ENCODE results near the gene ALKBH5.

The ALKBH5 gene

DNA sequence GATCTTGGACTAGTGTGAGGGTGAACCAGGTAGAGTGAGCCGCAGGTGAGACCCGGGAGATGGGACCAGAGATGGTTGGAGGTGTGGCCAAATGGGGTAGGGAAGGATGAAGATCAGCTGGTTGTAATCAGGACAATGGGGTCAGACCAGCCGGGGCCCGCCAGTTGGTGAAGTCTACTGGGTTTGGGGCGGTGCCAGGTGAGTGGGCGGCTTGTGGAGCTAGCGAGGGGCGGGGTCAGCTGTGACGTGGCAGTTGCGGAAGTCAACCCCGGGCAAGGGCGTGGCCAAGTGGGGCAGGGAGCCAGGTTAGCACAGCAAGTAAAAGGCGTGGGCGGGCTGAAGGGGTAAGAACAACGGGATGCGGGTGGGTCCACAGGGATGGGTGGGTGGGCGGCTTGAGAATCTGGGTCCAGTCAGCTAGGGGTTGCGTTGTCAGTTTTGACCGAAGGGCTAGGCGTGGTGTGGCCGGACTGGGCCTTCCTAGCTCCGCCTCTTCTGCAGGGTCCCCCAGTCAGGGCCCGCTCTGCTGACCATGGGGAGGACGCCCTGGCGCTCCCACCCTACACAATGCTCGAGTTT lies 25.5 kb upstream of the ALKBH5 start:
- DNase-seq (ENCODE audit: low spot score) = peak; percentile 78

DNA sequence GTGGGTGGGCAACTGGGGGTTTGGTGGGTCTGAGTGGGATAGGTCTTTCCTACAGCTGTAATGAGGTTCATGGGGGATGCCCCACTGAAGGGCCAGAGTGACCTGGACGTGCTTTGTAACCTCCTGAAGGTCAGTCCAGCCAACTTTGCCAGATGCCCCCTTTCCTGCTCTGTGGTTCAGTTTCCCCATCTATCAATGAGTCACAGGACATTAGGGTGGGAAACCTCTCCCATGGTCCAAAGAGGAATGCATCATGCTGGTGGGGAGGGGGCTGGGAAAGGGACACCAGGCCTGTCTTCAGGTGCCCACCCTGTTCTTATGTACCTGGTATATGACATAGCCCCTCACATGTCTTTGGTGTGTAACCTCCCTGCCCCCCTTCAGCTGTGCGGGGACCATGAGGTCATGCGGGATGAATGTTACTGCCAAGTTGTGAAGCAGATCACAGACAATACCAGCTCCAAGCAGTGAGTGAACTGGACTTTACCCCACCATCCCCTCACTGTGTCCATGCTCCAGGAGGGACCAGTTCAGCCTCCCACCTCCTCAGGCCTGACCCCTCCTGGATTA lies 24.0 kb upstream of the ALKBH5 start:
- peak; percentile 26 for DNase-seq (ENCODE audit: low spot score)

DNA sequence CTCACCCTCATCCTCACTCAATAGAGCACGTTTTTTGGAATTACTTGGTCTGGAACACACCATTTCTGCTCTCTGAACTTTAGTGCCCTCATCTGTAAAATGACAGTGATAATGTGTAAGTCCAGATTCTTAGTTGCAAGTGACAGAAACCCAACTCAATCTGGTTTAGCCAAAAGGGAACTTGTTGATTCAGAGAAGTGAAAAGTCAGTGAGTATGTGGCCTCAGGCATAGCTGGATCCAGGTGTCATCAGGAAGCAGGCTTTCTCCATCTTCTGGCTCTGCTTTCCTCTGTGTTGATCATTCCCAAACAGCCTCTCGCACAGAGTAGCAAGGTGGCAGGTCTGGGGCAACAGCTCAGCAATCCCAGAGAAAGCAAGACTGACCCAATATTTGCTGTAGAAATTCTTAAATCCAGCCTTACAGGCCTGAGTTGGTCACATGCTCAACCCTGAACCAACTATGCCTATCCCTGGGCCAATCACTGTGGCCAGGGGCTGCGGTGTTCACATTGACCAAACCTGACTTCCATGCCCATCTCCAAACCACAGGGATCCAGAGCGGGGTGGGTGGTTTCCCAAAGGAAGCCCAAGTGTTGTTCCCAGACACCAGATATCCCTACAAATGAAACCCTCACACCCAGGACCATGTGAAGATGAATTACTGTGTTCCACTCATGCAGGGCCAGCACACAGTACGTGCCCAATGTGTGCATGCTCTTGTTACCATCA lies 23.3 kb upstream of the ALKBH5 start:
- DNase-seq (ENCODE audit: low spot score) = no peak

DNA sequence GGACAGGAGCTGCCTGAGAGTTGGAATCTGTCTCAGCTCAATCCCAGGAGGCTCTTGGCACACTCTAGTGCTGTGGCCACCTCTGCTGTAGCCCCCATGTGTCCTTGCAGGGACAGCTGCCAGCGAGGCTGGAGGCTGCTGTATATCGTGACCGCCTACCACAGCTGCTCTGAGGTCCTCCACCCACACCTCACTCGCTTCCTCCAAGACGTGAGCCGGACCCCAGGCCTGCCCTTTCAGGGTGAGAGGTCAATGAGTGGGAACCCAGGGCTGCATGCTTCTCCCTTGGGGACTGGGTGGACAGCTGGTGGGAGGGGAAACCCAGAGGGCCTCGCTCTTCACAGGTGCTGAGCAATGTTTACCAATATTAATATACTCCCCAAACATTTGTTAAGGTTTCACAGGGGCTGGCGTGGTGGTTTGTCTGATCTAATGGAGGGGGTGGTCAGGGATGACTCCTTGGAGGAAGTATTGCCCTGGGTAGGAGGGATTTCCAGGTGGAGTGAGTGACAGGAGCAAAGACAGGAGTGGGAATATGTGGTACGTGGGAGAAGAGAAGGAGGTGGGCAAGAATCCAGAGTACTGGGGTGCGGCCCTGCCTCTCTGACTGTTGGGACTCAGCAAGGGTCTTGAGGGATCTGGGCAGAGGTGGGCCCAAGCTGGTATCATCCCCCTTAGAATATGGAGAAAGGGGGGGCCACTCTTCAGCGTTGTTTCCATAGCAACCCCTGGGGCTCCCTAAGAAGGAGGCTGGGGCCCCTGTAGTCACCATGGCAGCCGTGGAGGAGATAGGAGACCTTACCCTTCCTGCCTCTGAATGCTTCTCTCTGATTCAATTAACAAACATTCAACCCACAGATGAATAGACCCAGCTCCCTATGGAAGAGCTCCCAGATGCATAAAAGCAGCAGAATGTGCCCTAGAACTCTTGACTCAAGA lies 22.2 kb upstream of the ALKBH5 start:
- no peak for DNase-seq (ENCODE audit: low spot score)

DNA sequence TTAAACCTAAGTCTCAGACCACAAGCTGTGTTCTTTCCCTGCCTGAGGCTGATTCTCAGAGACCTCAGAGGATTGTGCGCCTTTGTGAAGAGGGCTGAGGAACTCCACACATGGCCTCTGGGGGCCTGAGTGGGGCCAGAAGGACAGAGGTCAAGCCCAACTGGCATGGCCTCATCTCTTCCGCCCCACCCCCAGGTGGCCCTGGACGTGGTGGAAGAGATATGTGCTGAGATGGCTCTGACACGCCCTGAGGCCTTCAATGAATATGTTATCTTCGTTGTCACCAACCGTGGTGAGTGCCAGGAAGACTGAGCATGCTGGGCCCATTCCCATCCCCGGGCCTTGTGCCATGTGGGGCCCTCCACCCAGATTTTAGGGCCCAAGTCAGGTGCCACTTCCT lies 20.1 kb upstream of the ALKBH5 start:
- no peak for DNase-seq (ENCODE audit: low spot score)

DNA sequence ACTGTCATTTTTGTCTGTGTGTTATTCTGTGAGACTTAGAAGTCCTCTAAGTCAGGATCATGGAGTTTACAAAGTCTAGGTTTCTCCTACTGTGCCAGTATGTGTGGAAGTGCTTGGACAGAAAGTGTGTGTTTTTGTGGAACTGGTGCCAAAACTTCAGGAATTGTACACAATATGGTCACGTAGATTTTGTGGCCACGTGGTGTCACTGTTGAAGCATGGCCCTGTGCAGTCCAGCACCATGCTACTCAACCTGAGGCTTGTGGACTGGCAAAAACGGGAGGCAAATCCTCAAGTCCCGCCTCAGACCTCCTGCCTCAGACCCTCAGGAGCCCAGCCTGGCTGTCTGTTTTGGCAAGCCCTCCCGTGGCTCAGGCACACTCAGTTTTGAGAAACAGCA lies 16.7 kb upstream of the ALKBH5 start:
- no peak for DNase-seq (ENCODE audit: low spot score)

DNA sequence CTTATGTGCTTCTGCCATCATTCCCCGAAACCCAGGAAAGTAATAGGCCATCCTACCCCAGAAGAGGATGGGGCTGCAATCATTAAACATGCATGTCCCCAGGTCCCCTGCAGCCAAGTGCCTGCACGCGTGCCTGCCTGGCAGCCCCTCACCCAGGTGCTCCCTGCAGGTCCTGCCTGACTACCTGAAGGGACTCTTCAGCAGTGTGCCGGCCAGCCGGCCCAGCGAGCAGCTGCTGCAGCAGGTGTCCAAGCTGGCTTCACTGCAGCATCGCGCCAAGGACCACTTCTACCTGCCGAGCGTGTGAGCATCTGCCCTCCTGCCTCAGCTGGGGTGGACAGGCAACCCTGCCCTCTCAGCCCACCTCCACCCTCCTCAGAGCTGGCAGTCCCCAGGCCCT lies 16.2 kb upstream of the ALKBH5 start:
- DNase-seq (ENCODE audit: low spot score) = no peak

DNA sequence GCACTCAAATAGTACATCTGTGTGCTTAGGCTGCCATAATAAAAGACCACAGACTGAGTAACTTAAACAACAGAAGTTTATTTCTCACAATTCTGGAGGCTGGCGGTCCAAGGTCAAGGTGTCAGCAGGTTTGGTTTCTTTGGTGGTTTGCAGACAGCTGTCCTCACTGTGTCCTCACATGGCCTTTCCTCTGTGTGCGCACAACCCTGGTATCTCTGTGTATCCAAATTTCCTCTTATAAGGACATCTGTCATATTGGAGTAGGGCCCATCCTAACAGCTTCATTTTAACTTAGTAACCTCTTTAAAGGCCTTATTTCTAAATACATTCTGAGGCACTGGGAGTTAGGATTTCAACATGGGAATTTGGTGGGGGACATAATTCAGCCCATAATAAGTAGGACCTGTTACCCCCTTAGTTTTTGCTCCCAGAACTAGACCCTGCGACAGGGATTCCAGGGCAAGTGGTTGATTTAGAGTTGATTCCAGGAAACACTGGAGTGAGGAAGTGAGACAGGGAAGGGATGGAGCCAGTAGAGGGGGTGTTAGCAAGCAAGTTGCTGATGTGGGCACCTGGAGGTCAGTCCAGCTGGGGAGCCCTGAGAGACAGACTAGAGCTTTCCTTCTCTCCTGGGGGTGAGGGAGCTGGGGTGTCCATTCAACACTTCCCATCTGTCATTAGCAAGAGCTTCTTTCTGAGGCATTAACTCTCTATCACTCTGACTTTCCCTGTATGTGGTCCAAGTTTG lies 10.9 kb upstream of the ALKBH5 start:
- no peak for DNase-seq (ENCODE audit: low spot score)

DNA sequence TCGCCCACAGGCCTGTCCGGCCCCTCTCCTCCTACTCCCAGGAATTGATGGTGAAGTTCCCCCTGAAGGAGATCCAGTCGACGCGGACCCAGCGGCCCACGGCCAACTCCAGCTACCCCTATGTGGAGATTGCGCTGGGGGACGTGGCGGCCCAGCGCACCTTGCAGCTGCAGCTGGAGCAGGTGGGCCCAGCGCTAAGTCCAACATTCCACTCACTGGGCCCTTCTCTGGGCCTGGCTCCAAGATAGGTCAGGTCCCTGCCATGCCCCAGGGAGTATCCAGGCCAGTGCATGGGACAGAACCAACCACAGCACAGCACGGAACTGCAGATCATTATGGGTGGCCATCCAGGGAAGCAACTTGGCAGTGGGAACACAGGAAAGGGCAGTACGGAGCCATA lies 9.9 kb upstream of the ALKBH5 start:
- no peak for DNase-seq (ENCODE audit: low spot score)

DNA sequence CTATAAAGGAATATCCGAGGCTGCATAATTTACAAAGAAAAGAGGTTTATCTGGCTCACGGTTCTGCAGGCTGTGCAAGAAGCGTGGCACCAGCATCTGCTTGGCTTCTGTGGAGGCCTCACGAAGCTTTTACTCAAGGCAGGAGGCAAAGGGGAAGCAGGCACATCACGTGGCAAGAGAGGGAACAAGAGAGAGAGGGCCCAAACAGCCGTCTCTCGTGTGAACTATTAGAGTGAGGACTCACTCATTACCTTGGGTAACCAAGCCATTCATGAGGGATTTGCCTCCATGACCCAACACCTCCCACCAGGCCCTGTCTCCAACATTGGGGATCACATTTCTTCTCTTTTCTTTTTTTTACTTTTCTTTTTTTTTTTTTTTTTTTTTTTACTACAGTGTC lies 7.5 kb upstream of the ALKBH5 start:
- DNase-seq (ENCODE audit: low spot score) = no peak

DNA sequence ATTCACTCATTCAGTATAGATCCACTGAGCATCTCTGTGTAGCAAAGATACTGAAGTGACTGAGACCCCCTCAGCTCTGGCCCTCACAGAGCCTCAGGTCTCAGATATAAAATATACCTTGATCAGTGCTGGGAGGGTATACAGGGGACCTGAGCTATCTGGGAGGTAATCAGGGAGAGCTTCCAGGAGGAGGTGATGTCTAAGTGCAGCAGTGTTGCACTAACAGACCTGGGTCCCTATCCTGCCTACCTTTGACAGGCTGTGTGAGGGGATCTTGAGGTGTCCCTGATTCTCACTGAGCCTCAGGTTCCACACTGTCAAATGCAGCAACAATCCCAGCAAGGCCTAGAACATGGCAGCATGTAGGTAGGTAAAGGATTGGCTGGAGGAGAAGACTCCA lies 6.5 kb upstream of the ALKBH5 start:
- no peak for DNase-seq (ENCODE audit: low spot score)

DNA sequence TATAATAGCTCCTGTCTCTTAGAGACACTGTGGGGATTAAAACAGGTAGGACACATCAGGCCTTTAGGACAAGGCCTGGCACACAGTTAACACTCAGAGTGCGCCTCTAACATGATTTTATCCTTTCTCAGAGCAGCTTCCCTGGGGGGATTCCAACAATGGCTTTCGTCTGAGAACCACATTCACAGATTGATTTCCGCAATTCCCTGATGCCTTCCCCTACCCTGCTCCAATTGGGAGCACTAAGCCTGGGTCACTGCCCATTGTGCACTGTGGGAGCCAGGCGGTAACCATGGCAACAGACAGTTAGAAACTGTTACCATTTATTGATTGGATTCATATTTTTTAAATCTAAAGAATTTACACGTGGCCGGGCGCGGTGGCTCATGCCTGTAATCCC lies 5.9 kb upstream of the ALKBH5 start:
- DNase-seq (ENCODE audit: low spot score) = no peak

DNA sequence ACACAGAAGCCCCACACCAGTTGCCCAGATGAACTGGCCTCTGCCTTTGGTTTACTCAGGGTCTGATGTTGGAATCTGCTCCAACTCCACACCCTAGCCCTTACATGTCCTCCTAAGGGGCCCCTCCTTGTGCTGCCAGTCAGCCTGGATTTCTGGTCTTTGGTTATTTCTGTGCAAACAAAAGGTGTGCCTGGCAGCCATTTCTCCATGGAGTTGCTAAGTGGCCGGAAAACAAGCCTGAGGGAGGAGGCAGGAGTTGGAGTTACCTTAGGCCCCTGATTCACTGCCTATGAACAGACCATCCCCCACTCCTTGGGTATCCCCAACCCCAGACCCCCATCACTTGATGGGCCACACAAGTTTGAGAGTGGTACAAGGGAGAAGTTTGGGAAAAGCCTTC lies 4.4 kb upstream of the ALKBH5 start:
- no peak for DNase-seq (ENCODE audit: low spot score)

DNA sequence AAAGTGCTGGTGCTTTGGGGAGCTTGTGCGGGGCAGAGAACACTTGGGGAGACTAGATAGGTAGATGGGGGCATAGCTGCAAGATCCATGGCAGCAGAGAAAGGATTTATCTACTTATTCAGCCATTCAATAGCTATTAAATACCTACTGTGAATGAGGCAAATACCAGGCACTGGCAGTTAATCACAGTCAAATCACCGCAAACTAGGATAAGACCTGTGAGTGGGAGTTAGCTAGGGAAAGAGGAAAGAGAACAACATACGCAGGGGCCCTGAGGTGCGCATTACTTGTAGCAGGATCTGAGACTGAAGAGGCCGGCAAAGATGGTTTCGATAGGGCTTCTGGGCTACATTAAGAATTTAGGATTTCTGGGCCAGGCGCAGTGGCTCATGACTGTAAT lies 3.8 kb upstream of the ALKBH5 start:
- DNase-seq (ENCODE audit: low spot score) = no peak

DNA sequence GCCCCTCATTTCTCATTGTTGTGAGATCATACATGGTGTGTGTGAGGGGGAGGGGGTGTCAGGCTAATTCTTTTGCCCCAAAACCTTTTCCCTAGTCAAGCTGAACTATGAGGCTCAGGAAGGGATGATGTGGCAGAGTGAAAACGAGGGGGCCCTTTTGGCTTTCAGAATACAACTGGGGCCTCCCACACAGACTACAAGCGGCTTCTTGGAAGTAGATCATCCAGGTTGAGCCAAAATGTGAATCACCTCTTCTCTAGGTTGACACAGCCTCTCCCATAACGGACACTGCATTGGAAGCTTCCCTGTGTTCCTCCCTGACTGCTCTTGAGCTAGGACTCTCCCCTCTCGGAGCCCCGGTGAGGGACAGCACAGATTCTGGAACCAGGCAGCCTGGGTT lies 2.3 kb upstream of the ALKBH5 start:
- DNase-seq (ENCODE audit: low spot score) = no peak

DNA sequence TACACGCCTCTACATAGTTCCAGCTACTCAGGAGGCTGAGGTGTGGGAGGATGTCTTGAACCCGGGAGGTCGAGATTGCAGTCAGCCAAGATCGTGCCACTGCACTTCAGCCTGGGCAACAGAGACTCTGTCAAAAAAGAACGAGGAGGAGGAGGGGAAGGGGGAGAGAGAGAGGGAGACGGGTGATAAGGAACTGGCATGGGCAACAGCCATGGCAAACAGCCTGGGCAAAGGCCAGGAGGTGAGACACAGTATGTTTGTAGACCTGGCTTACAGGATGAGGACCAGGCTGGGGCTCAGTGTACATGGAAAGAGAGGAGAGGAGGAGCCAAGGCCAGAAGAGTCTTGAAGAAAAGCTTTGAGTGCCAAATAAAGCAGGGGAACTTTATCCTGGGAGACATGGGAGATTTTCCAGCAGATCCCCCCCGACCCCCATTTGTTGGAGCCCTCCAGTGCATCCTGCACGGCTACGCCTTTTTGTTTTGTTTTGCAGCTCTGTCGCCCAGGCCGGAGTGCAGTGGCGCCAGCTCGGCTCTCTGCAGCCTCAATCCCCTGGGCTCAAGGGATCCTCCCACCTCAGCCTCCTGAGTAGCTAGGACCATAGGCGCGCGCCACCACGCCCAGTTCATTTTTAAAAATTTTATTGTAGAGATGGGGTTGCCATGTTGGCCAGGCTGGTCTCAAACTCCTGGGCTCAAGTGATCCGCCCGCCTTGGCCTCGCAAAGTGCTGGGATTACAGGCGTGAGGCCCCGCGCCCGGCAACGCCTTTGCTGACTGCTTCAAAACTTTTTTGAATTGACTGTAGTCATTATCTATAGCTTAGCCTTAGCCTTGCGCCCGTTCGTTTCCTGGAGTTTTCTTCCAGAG lies 1.3 kb upstream of the ALKBH5 start:
- DNase-seq (ENCODE audit: low spot score) = no peak

DNA sequence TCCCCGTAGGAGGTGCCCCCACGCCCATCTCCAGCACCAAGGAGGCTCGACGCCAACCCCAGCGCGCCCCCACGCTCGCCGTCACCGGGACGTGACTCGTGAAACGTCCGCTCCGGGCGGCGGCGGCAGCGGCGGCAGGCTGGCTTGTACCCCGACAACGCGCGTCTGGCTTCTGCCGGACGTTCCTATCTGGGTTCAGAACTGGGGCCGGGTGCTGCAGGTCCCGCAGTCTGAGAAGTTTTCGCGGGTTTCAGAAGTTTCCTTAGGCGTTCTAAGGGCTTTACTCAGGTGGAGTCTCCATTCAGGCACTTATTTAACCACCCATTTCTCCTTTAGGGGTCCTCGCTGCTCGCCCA lies 672 bp upstream of the ALKBH5 start:
- DNase-seq (ENCODE audit: low spot score) = peak; percentile 89

DNA sequence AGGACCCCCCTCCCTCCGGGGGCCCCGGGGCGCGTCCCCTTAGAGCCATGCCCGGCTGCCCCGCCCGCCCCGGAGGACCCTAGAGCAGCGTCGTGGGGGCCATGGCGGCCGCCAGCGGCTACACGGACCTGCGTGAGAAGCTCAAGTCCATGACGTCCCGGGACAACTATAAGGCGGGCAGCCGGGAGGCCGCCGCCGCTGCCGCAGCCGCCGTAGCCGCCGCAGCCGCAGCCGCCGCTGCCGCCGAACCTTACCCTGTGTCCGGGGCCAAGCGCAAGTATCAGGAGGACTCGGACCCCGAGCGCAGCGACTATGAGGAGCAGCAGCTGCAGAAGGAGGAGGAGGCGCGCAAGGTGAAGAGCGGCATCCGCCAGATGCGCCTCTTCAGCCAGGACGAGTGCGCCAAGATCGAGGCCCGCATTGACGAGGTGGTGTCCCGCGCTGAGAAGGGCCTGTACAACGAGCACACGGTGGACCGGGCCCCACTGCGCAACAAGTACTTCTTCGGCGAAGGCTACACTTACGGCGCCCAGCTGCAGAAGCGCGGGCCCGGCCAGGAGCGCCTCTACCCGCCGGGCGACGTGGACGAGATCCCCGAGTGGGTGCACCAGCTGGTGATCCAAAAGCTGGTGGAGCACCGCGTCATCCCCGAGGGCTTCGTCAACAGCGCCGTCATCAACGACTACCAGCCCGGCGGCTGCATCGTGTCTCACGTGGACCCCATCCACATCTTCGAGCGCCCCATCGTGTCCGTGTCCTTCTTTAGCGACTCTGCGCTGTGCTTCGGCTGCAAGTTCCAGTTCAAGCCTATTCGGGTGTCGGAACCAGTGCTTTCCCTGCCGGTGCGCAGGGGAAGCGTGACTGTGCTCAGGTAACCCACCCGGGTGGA lies 759 bp downstream of the ALKBH5 start:
- DNase-seq (ENCODE audit: low spot score) = peak; percentile 36

DNA sequence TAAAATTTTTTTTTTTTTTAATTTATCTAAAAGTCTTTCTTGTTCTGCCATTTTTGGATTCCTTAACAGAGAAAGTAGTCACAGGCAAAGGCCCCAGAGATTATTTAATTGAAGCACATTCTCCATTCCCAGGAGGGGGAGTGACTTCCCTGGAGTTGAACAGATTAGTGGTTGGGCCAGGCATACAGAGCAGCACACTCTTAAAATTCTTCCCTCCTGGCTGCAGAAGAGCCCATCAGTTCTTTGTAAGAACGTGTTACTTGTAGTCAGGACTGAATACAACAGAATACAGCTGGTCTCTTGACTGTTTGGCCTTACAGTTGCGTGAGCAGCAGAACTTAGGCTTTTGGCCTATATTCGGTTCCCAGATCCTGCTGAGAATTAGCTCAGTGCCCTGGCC lies 1.8 kb downstream of the ALKBH5 start:
- peak; percentile 22 for DNase-seq (ENCODE audit: low spot score)

Measured in kidney tubule cell (primary cell).